ENCODE measurements around the gene OGDHL. TPM values are rescaled to one million over a fixed set of nuclear protein-coding genes. Genes with fewer than 3 reads are reported as not detected.
"Not testable (repeated sequence)": the region's sequence is repeated elsewhere in the genome, so short reads cannot be mapped to it uniquely, and the experiment has no call there.

Gene OGDHL
- total RNA-seq, 1 donor: 0.27 TPM

- no peak for DNase-seq (ENCODE audit: low read depth in 2 of 3, low spot score in 2 of 3)
Observed at GRCh38 chr10:49741108-49741995, 20.8 kb downstream of the OGDHL start.

- no peak for DNase-seq (ENCODE audit: low read depth in 2 of 3, low spot score in 2 of 3)
Observed at GRCh38 chr10:49740346-49741107, 21.6 kb downstream of the OGDHL start.

- no peak for DNase-seq (ENCODE audit: low read depth in 2 of 3, low spot score in 2 of 3)
Observed at GRCh38 chr10:49739426-49739825, 22.7 kb downstream of the OGDHL start.

- no peak for DNase-seq (ENCODE audit: low read depth in 2 of 3, low spot score in 2 of 3)
Observed at GRCh38 chr10:49738616-49739360, 23.3 kb downstream of the OGDHL start.

GRCh38 chr10:49737474-49738201 lies 24.5 kb downstream of the OGDHL start:
- DNase-seq (ENCODE audit: low read depth in 2 of 3, low spot score in 2 of 3): no peak

- no peak for DNase-seq (ENCODE audit: low read depth in 2 of 3, low spot score in 2 of 3)
Observed at GRCh38 chr10:49736564-49737113, 25.5 kb downstream of the OGDHL start.

GRCh38 chr10:49735848-49736563 lies 26.1 kb downstream of the OGDHL start:
- no peak for DNase-seq (ENCODE audit: low read depth in 2 of 3, low spot score in 2 of 3)

GRCh38 chr10:49735161-49735560 lies 27.0 kb downstream of the OGDHL start:
- no peak for DNase-seq (ENCODE audit: low read depth in 2 of 3, low spot score in 2 of 3)

GRCh38 chr10:49734676-49735075 lies 27.4 kb downstream of the OGDHL start:
- no peak for DNase-seq (ENCODE audit: low read depth in 2 of 3, low spot score in 2 of 3)

GRCh38 chr10:49733866-49734265 lies 28.3 kb downstream of the OGDHL start:
- no peak for DNase-seq (ENCODE audit: low read depth in 2 of 3, low spot score in 2 of 3)

- DNase-seq (ENCODE audit: low read depth in 2 of 3, low spot score in 2 of 3): no peak
Observed at GRCh38 chr10:49726593-49726992, 35.5 kb downstream of the OGDHL start.

- DNase-seq (ENCODE audit: low read depth in 2 of 3, low spot score in 2 of 3): not testable (repeated sequence)
Observed at GRCh38 chr10:49715157-49715556, 47.0 kb downstream of the OGDHL start.

GRCh38 chr10:49713266-49713665 lies 48.9 kb downstream of the OGDHL start:
- no peak for DNase-seq (ENCODE audit: low read depth in 2 of 3, low spot score in 2 of 3)

GRCh38 chr10:49711481-49711880 lies 50.6 kb downstream of the OGDHL start:
- no peak for DNase-seq (ENCODE audit: low read depth in 2 of 3, low spot score in 2 of 3)

GRCh38 chr10:49710966-49711365 lies 51.2 kb downstream of the OGDHL start:
- DNase-seq (ENCODE audit: low read depth in 2 of 3, low spot score in 2 of 3): no peak

- no peak for DNase-seq (ENCODE audit: low read depth in 2 of 3, low spot score in 2 of 3)
Observed at GRCh38 chr10:49709934-49710333, 52.2 kb downstream of the OGDHL start.

- DNase-seq (ENCODE audit: low read depth in 2 of 3, low spot score in 2 of 3): no peak
Observed at GRCh38 chr10:49707585-49707984, 54.5 kb downstream of the OGDHL start.

GRCh38 chr10:49700997-49701396 lies 61.1 kb downstream of the OGDHL start:
- DNase-seq (ENCODE audit: low read depth in 2 of 3, low spot score in 2 of 3): no peak

- no peak for DNase-seq (ENCODE audit: low read depth in 2 of 3, low spot score in 2 of 3)
Observed at GRCh38 chr10:49700211-49700610, 61.9 kb downstream of the OGDHL start.

- DNase-seq (ENCODE audit: low read depth in 2 of 3, low spot score in 2 of 3): no peak
Observed at GRCh38 chr10:49698679-49699078, 63.4 kb downstream of the OGDHL start.

Measured in hematopoietic multipotent progenitor cell (in vitro differentiated cells).